SK-N-SH (cell line): ENCODE results near the gene TSPAN3.

Source experiments
- FOXM1 ChIP-seq: IDR thresholded peaks from 2 replicates; pipeline ENCODE4 v1.4.0; 2012; ENCODE audit warnings: low read depth, mild to moderate bottlenecking
- GABPA ChIP-seq: IDR thresholded peaks from 2 replicates; pipeline ENCODE4 v1.4.0; 2012; ENCODE audit warnings: low read depth, mild to moderate bottlenecking
- POLR2AphosphoS5 ChIP-seq: IDR thresholded peaks from 2 replicates; pipeline ENCODE4 v1.6.1; 2012; ENCODE audit warnings: low read depth, low read length
- RAD21 ChIP-seq: IDR thresholded peaks from 2 replicates; pipeline ENCODE4 v1.6.1; 2012; ENCODE audit warnings: mild to moderate bottlenecking, low read length
- RFX5 ChIP-seq: IDR thresholded peaks from 2 replicates; pipeline ENCODE4 v1.6.1; 2012; ENCODE audit warnings: mild to moderate bottlenecking, improper control_type of control experiment, low read length
- SIN3A ChIP-seq: IDR thresholded peaks from 2 replicates; pipeline ENCODE4 v1.6.1; 2012; ENCODE audit warnings: low read depth, mild to moderate bottlenecking, low read length, moderate library complexity, borderline replicate concordance
- TCF12 ChIP-seq: IDR thresholded peaks from 2 replicates; pipeline ENCODE4 v1.4.0; 2012
- TF ChIP-seq, protein P1 (sequence below): fragments of 200-600 bp; sonication (generic); IDR thresholded peaks from 2 replicates; pipeline ENCODE4 v1.6.1; 2017; ENCODE audit warnings: antibody characterized with exemption, mild to moderate bottlenecking, moderate library complexity

DNA sequence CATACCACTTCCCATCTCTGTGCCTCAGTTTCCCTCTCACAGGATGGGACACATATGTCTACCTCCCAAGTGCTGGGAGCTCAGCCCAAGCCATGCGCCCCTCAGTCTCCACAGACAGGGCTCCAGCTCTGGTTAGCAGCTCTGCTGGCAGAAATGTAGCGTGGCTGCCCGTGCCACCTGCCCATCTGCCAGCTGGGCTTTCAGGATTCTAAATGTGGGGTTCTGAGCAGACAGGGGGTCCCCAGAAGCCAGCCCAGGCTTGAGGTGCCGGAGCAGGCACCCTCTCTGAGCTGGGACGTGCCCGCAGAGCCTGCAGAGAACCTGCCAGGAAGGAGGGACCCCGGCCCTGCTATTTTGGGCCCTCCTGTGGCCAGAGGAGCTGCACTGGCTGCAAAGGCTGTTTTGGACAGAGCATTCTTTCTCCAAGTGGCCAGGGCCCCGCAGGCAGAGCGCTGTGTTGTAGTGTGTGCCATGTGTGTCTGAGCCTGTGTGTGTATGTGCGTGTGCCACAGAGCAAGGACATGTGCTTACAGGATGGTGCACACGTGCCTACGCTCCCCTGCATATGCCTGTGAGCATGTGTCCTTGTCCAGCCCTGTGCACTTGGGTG, 44.3 kb downstream of the TSPAN3 start:
- TF ChIP-seq RFX5 (no peak), FOXM1 (no peak), RAD21 (no peak), SIN3A (no peak), GABPA (no peak), POLR2AphosphoS5 (no peak), TCF12 (no peak)
- TF ChIP-seq, protein P1, sequence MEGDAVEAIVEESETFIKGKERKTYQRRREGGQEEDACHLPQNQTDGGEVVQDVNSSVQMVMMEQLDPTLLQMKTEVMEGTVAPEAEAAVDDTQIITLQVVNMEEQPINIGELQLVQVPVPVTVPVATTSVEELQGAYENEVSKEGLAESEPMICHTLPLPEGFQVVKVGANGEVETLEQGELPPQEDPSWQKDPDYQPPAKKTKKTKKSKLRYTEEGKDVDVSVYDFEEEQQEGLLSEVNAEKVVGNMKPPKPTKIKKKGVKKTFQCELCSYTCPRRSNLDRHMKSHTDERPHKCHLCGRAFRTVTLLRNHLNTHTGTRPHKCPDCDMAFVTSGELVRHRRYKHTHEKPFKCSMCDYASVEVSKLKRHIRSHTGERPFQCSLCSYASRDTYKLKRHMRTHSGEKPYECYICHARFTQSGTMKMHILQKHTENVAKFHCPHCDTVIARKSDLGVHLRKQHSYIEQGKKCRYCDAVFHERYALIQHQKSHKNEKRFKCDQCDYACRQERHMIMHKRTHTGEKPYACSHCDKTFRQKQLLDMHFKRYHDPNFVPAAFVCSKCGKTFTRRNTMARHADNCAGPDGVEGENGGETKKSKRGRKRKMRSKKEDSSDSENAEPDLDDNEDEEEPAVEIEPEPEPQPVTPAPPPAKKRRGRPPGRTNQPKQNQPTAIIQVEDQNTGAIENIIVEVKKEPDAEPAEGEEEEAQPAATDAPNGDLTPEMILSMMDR: no peak
